RWPE2 (cell line): ENCODE results near the gene SCARB1.

Source experiments
- ATAC-seq: fragments of 200-7000 bp; cut with Tn5 transposase; 3 replicates; pipeline ENCODE4 v1.9.1; 2021; ENCODE audit warnings: low read depth
- DNase-seq: peaks from one replicate; pipeline ENCODE4 v3.0.0-alpha.2; 2020; ENCODE audit warnings: low spot score
- H3K27ac ChIP-seq: fragments of 450-650 bp; 2 replicates; pipeline ENCODE4 v1.5.1; 2017; ENCODE audit warnings: mild to moderate bottlenecking; ENCODE audit not compliant: poor library complexity, severe bottlenecking
- H3K27me3 ChIP-seq: fragments of 250-450 bp; sonication (Bioruptor Pico); 2 replicates; pipeline ENCODE4 v1.5.1; 2021; ENCODE audit warnings: mild to moderate bottlenecking, moderate library complexity; ENCODE audit not compliant: insufficient read depth, poor library complexity, severe bottlenecking
- H3K36me3 ChIP-seq: fragments of 250-450 bp; sonication (Bioruptor Pico); 2 replicates; pipeline ENCODE4 v1.5.1; 2020; ENCODE audit warnings: low read depth, mild to moderate bottlenecking, moderate library complexity
- H3K4me1 ChIP-seq: fragments of 250-450 bp; sonication (Bioruptor Pico); 2 replicates; pipeline ENCODE4 v1.5.1; 2021; ENCODE audit warnings: mild to moderate bottlenecking, moderate library complexity; ENCODE audit not compliant: insufficient read depth, poor library complexity, severe bottlenecking
- H3K4me3 ChIP-seq: fragments of 250-450 bp; sonication (Bioruptor Pico); 2 replicates; pipeline ENCODE4 v1.5.1; 2021; ENCODE audit warnings: mild to moderate bottlenecking, moderate library complexity; ENCODE audit not compliant: severe bottlenecking
- H3K9me3 ChIP-seq: fragments of 250-450 bp; sonication (Bioruptor Pico); 2 replicates; pipeline ENCODE4 v1.5.1; 2021; ENCODE audit warnings: mild to moderate bottlenecking, moderate library complexity; ENCODE audit not compliant: severe bottlenecking
- CTCF ChIP-seq: fragments of 450-650 bp; IDR thresholded peaks from one replicate; pipeline ENCODE4 v1.5.1; 2017; ENCODE audit warnings: mild to moderate bottlenecking, moderate library complexity; ENCODE audit not compliant: poor library complexity, severe bottlenecking

The SCARB1 gene

GRCh38 chr12:124764870-124765580, 98.6 kb downstream of the SCARB1 start:
- Histone ChIP-seq H3K9me3 (peaks cover 3% of the 10 kb centered on the region), H3K27me3 (no peaks in the 10 kb centered on the region), H3K27ac (no peak overlapping the region), H3K4me3 (no peak overlapping the region), H3K4me1 (peaks cover 3% of the 10 kb centered on the region), H3K36me3 (no peaks in the 10 kb centered on the region)
- DNase-seq (no peak), ATAC-seq (no peak)
- TF ChIP-seq CTCF: no peak

DNA sequence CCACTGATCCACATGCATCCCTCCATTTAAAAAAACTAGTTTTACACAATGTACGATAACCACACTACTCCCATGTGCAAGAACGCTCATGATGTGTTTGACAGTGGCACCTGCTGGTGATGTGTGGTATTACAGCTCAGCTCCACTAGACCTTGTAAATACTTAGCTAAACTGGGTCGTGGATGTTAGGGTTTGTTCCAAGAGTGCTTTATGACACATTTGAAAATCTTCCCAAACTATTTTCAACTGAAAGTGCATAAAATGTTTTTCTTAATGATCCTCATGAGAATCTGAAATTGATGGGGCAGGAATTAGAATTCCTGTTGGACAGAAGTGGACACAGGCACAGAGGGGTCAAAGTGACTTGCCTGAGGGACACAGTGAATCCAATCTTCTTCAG, 99.2 kb downstream of the SCARB1 start:
- no peak for ATAC-seq
- Histone ChIP-seq H3K27me3 (no peaks in the 10 kb centered on the region), H3K36me3 (no peaks in the 10 kb centered on the region), H3K9me3 (peaks cover 3% of the 10 kb centered on the region), H3K4me1 (peaks cover 3% of the 10 kb centered on the region), H3K4me3 (no peak overlapping the region), H3K27ac (no peak overlapping the region)
- DNase-seq: no peak
- peak; percentile 57 for TF ChIP-seq CTCF

DNA sequence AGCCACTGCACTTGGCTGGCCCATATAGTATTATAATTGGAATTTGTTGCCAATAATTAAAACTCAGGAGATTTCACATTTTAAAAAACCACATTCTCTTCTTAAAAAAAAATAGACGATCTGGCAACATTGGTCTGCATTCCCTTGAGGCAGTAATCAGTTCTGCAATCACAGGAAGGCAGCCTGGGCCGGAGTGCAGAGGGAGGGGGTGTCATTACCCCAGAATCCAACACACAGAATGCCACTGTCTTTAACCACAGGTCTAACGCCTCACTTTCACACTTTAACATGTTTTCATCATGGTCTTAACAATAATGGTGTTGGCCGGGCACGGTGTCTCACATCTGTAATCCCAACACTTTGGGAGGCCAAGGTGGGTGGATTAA, 100.1 kb downstream of the SCARB1 start:
- Histone ChIP-seq H3K27me3 (no peaks in the 10 kb centered on the region), H3K4me1 (no peaks in the 10 kb centered on the region), H3K27ac (no peak overlapping the region), H3K4me3 (no peak overlapping the region), H3K36me3 (no peaks in the 10 kb centered on the region), H3K9me3 (peaks cover 3% of the 10 kb centered on the region)
- no peak for ATAC-seq
- no peak for TF ChIP-seq CTCF
- no peak for DNase-seq

GRCh38 chr12:124762791-124763593, 100.7 kb downstream of the SCARB1 start:
- ATAC-seq (no peak), DNase-seq (no peak)
- Histone ChIP-seq H3K4me3 (no peak overlapping the region), H3K4me1 (no peaks in the 10 kb centered on the region), H3K9me3 (peaks cover 3% of the 10 kb centered on the region), H3K36me3 (no peaks in the 10 kb centered on the region), H3K27ac (no peak overlapping the region), H3K27me3 (no peaks in the 10 kb centered on the region)
- TF ChIP-seq CTCF: no peak

- no peaks in the 10 kb centered on the region for H3K36me3 ChIP-seq
- ATAC-seq (no peak), DNase-seq (no peak)
- no peak for TF ChIP-seq CTCF
- no peak overlapping the region for H3K27ac ChIP-seq
- H3K27me3 ChIP-seq: no peaks in the 10 kb centered on the region
- H3K4me1 ChIP-seq: no peaks in the 10 kb centered on the region
- H3K9me3 ChIP-seq: peaks cover 4% of the 10 kb centered on the region
- H3K4me3 ChIP-seq: no peak overlapping the region
These were observed 101.3 kb downstream of the SCARB1 start for GRCh38 chr12:124762384-124762783.
